Measurements from ENCODE around the gene NXNL2. TPM values are rescaled to one million over a fixed set of nuclear protein-coding genes. Genes with fewer than 3 reads are reported as not detected.

Gene NXNL2
- total RNA-seq, 1 experiment from 2014 or later, result 2.2 TPM

GRCh38 chr9:88535226-88536022 is 446 bp downstream of the NXNL2 start:
- CTCF ChIA-PET, result interaction anchor here (0.7 to 1.4 kb wide), 5 partner anchors 9 to 459 kb away, joined by 3 to 7 read pairs (median 3); no protein-coding TSS in a partner anchor
- peak; percentile 9 for ATAC-seq
- Mint-ChIP-seq H3K4me1 (peaks cover 23% of the 10 kb centered on the region), H3K27me3 (ENCODE audit: low read depth) (peaks cover 32% of the 10 kb centered on the region), H3K9me3 (no peaks in the 10 kb centered on the region), H3K4me3 (peak overlapping the region; percentile 77), H3K36me3 (no peaks in the 10 kb centered on the region), H3K27ac (no peak overlapping the region)
- DNase-seq (ENCODE audit: low spot score), result peak; percentile 55
- POLR2A ChIA-PET, result interaction anchor here (0.6 kb wide), 1 partner anchor 16 kb away, joined by 3 read pairs; no protein-coding TSS in a partner anchor
- no peak for TF ChIP-seq NR3C1 (CRISPR knock-in tag; conservative IDR thresholded peaks at IDR 0.05; ENCODE audit: low read depth)
- TF ChIP-seq E2F1 (CRISPR knock-in tag; IDR thresholded peaks at IDR 0.05), result peak; percentile 84
- no peak for TF ChIP-seq ZMAT4 (CRISPR knock-in tag; IDR thresholded peaks at IDR 0.05)
- peak; percentile 84 for TF ChIP-seq NR1H2 (CRISPR knock-in tag; IDR thresholded peaks at IDR 0.05)
- no peak for TF ChIP-seq GTF2I (CRISPR knock-in tag; conservative IDR thresholded peaks at IDR 0.05)
- TF ChIP-seq FOXP1 (CRISPR knock-in tag; IDR thresholded peaks at IDR 0.05; ENCODE audit: borderline replicate concordance), result peak; percentile 98
- peak; percentile 96 for TF ChIP-seq IRF1 (CRISPR knock-in tag; IDR thresholded peaks at IDR 0.05)
- TF ChIP-seq ZNF317 (CRISPR knock-in tag; IDR thresholded peaks at IDR 0.05; ENCODE audit: borderline replicate concordance, low read depth), result 0 out of 2 replicates have a peak, but pooled peaks have one; percentile 31
- peak; percentile 65 for TF ChIP-seq TEAD4 (CRISPR knock-in tag; IDR thresholded peaks at IDR 0.05)
- no peak for TF ChIP-seq ZNF423 (CRISPR knock-in tag; IDR thresholded peaks at IDR 0.05)
- 0 out of 2 replicates have a peak, but pooled peaks have one; percentile 8 for TF ChIP-seq NFYB (CRISPR knock-in tag; conservative IDR thresholded peaks at IDR 0.05; ENCODE audit: low read depth)
- no peak for TF ChIP-seq ZSCAN18 (CRISPR knock-in tag; IDR thresholded peaks at IDR 0.05)
- peak; percentile 62; the same call in 1 of the 2 replicates for TF ChIP-seq NR2C2 (CRISPR knock-in tag; IDR thresholded peaks at IDR 0.05)
- TF ChIP-seq ATF2 (CRISPR knock-in tag; IDR thresholded peaks at IDR 0.05; ENCODE audit: borderline replicate concordance, low read depth), result no peak
- 0 out of 2 replicates have a peak, but pooled peaks have one; percentile 15 for TF ChIP-seq ATF3 (CRISPR knock-in tag; conservative IDR thresholded peaks at IDR 0.05)
- TF ChIP-seq MYBL2 (CRISPR knock-in tag; IDR thresholded peaks at IDR 0.05), result peak; percentile 82
- TF ChIP-seq AFF4 (CRISPR knock-in tag; IDR thresholded peaks at IDR 0.05; ENCODE audit: borderline replicate concordance), result no peak; the same call in 1 of the 2 replicates
- peak; percentile 89 for TF ChIP-seq TEAD1 (CRISPR knock-in tag; IDR thresholded peaks at IDR 0.05)
- peak; percentile 64; the same call in 1 of the 2 replicates for TF ChIP-seq JUN (CRISPR knock-in tag; IDR thresholded peaks at IDR 0.05)
- 0 out of 2 replicates have a peak, but pooled peaks have one; percentile 71 for TF ChIP-seq CREM (CRISPR knock-in tag; IDR thresholded peaks at IDR 0.05)
- TF ChIP-seq ZNF396 (CRISPR knock-in tag; IDR thresholded peaks at IDR 0.05; ENCODE audit: borderline replicate concordance), result no peak
- peak; percentile 91 for TF ChIP-seq MLX (CRISPR knock-in tag; IDR thresholded peaks at IDR 0.05)
- TF ChIP-seq ATF1 (CRISPR knock-in tag; IDR thresholded peaks at IDR 0.05), result peak; percentile 94; the same call in 1 of the 2 replicates
- peak; percentile 94; the same call in 1 of the 2 replicates for TF ChIP-seq RELA (CRISPR knock-in tag; IDR thresholded peaks at IDR 0.05; ENCODE audit: borderline replicate concordance)

Measured in WTC11 (cell line).